Endodermal cell (in vitro differentiated cells): Measurements from ENCODE around the gene DYNLT2B. TPM values are rescaled to one million over a fixed set of nuclear protein-coding genes. Genes with fewer than 3 reads are reported as not detected.

Source experiments
- DNase-seq: peaks from one replicate; pipeline ENCODE4 v3.0.0-alpha.2; 2017
- H3K27ac ChIP-seq: 2 replicates; pipeline ENCODE4 v1.5.1; 2013; ENCODE audit warnings: mild to moderate bottlenecking, low read depth, low read length, moderate library complexity
- H3K27me3 ChIP-seq: 2 replicates; pipeline ENCODE4 v1.6.1; 2013; ENCODE audit warnings: mild to moderate bottlenecking, low read length, moderate library complexity; ENCODE audit not compliant: insufficient read depth, control insufficient read depth, poor library complexity, severe bottlenecking
- H3K36me3 ChIP-seq: 2 replicates; pipeline ENCODE4 v1.7.0; 2013; ENCODE audit warnings: mild to moderate bottlenecking, low read length, moderate library complexity; ENCODE audit not compliant: control insufficient read depth, insufficient read depth
- H3K4me1 ChIP-seq: one replicate; pipeline ENCODE4 v1.7.0; 2013; ENCODE audit warnings: low read length; ENCODE audit not compliant: control insufficient read depth, insufficient read depth
- H3K4me3 ChIP-seq: 2 replicates; pipeline ENCODE4 v1.5.1; 2013; ENCODE audit warnings: mild to moderate bottlenecking, low read length, moderate library complexity
- H3K9ac ChIP-seq: 2 replicates; pipeline ENCODE4 v1.6.1; 2013; ENCODE audit warnings: mild to moderate bottlenecking, low read length, moderate library complexity; ENCODE audit not compliant: poor library complexity, severe bottlenecking; ENCODE audit errors: extremely low read depth
- H3K9me3 ChIP-seq: 2 replicates; pipeline ENCODE4 v1.6.1; 2013; ENCODE audit warnings: mild to moderate bottlenecking, low read length, moderate library complexity; ENCODE audit not compliant: control insufficient read depth
- H3K27ac Mint-ChIP-seq: 2 replicates; pipeline ENCODE4 v1.8.0; 2020; ENCODE audit warnings: mixed read lengths
- H3K27me3 Mint-ChIP-seq: 2 replicates; pipeline ENCODE4 v1.8.0; 2021; ENCODE audit warnings: mild to moderate bottlenecking, mixed read lengths; ENCODE audit not compliant: insufficient read depth
- H3K36me3 Mint-ChIP-seq: 2 replicates; pipeline ENCODE4 v1.8.0; 2020; ENCODE audit warnings: low read depth, mixed read lengths
- H3K4me1 Mint-ChIP-seq: 2 replicates; pipeline ENCODE4 v1.8.0; 2020; ENCODE audit warnings: mixed read lengths
- H3K4me3 Mint-ChIP-seq: 2 replicates; pipeline ENCODE4 v1.8.0; 2020; ENCODE audit warnings: mild to moderate bottlenecking, moderate library complexity, mixed read lengths
- H3K9me3 Mint-ChIP-seq: 2 replicates; pipeline ENCODE4 v1.8.0; 2020; ENCODE audit warnings: mild to moderate bottlenecking, mixed read lengths
- CTCF ChIP-seq: fragments of 200-600 bp; sonication (generic); conservative IDR thresholded peaks from 2 replicates; pipeline ENCODE4 v1.5.0; 2021; ENCODE audit warnings: antibody characterized with exemption, mild to moderate bottlenecking
- WGBS, 2 experiments: methylation state at CpG; one replicate each; pipeline versions ENCODE4 v1.1.5 to v1.1.7; 2013; ENCODE audit warnings: missing lambda C conversion rate in 2 of 2, mixed read lengths in 1 of 2; ENCODE audit not compliant: insufficient coverage in 1 of 2, insufficient read length in 1 of 2; 5-methylcytosine and 5-hydroxymethylcytosine counted together
- total RNA-seq, 2 donors: library from RNA; stranded (reverse); fragmentation: NEBNext Ultra II Directional in 1 of 2; extraction: Animal tissue kit (Norgen Biotek cat#: 25700) in 1 of 2; gene quantifications; 2 replicates in 1 of 2; 3 replicates in 1 of 2; pipeline ENCODE4 v1.2.1, GENCODE V29; 2021

DYNLT2B gene
- total RNA-seq, 2 donors from 2014 or later, result 22.6 to 45.5 TPM

GRCh38 chr3:196274585-196274984, 43.5 kb downstream of the DYNLT2B start:
- Histone ChIP-seq H3K9me3 (peaks cover 32% of the 10 kb centered on the region), H3K27me3 (no peaks in the 10 kb centered on the region), H3K36me3 (peaks cover 34% of the 10 kb centered on the region), H3K4me3 (no peak overlapping the region), H3K9ac (no peak overlapping the region), H3K4me1 (no peaks in the 10 kb centered on the region), H3K27ac (no peak overlapping the region)
- peaks cover 28% of the 10 kb centered on the region for H3K36me3 Mint-ChIP-seq
- no peak for DNase-seq
- no peak overlapping the region for H3K27ac Mint-ChIP-seq
- peaks cover 4% of the 10 kb centered on the region for H3K4me1 Mint-ChIP-seq
- H3K27me3 Mint-ChIP-seq, result no peaks in the 10 kb centered on the region
- no peak for TF ChIP-seq CTCF
- H3K4me3 Mint-ChIP-seq, result no peak overlapping the region
- 92 to 95% methylated on average over 5 of the region's 5 CpGs for WGBS, 2 experiments
- H3K9me3 Mint-ChIP-seq, result peaks cover 12% of the 10 kb centered on the region

GRCh38 chr3:196273655-196274054, 44.4 kb downstream of the DYNLT2B start:
- H3K4me1 Mint-ChIP-seq, result no peaks in the 10 kb centered on the region
- H3K27ac Mint-ChIP-seq, result no peak overlapping the region
- peaks cover 12% of the 10 kb centered on the region for H3K9me3 Mint-ChIP-seq
- DNase-seq, result peak; percentile 94
- Histone ChIP-seq H3K9ac (no peak overlapping the region), H3K9me3 (peaks cover 42% of the 10 kb centered on the region), H3K4me1 (no peaks in the 10 kb centered on the region), H3K4me3 (no peak overlapping the region), H3K27me3 (no peaks in the 10 kb centered on the region), H3K27ac (no peak overlapping the region), H3K36me3 (peaks cover 43% of the 10 kb centered on the region)
- TF ChIP-seq CTCF, result no peak
- H3K36me3 Mint-ChIP-seq, result peaks cover 37% of the 10 kb centered on the region
- no peak overlapping the region for H3K4me3 Mint-ChIP-seq
- WGBS, 2 experiments, result 93 to 95% methylated on average over 8 to 12 of the region's 12 CpGs
- H3K27me3 Mint-ChIP-seq, result no peaks in the 10 kb centered on the region

GRCh38 chr3:196272826-196273225, 45.2 kb downstream of the DYNLT2B start:
- 96 to 99% methylated on average over 9 to 14 of the region's 14 CpGs for WGBS, 2 experiments
- H3K36me3 ChIP-seq, result peaks cover 51% of the 10 kb centered on the region
- Mint-ChIP-seq H3K9me3 (peaks cover 12% of the 10 kb centered on the region), H3K27ac (no peak overlapping the region), H3K4me3 (no peak overlapping the region), H3K4me1 (no peaks in the 10 kb centered on the region), H3K27me3 (no peaks in the 10 kb centered on the region), H3K36me3 (peaks cover 42% of the 10 kb centered on the region)
- no peak for TF ChIP-seq CTCF
- no peak overlapping the region for H3K9ac ChIP-seq
- H3K27ac ChIP-seq, result no peak overlapping the region
- H3K4me3 ChIP-seq, result no peak overlapping the region
- H3K9me3 ChIP-seq, result peaks cover 42% of the 10 kb centered on the region
- no peaks in the 10 kb centered on the region for H3K27me3 ChIP-seq
- H3K4me1 ChIP-seq, result no peaks in the 10 kb centered on the region
- DNase-seq, result no peak
